WERI-Rb-1 (cell line): ENCODE data around the gene SETX.

Experiments used
- DNase-seq: peaks from one replicate; pipeline ENCODE4 v3.0.0-alpha.2; 2020
- H3K27ac ChIP-seq: fragments of 250-450 bp; sonication (Bioruptor Pico); 2 replicates; pipeline ENCODE4 v1.5.1; 2020; ENCODE audit warnings: mild to moderate bottlenecking, moderate library complexity
- H3K27me3 ChIP-seq: fragments of 250-450 bp; sonication (Bioruptor Pico); 2 replicates; pipeline ENCODE4 v1.5.1; 2021; ENCODE audit warnings: mild to moderate bottlenecking, low read depth, moderate library complexity; ENCODE audit not compliant: insufficient read depth, severe bottlenecking
- H3K36me3 ChIP-seq: fragments of 250-450 bp; sonication (Bioruptor Pico); 2 replicates; pipeline ENCODE4 v1.5.1; 2020; ENCODE audit warnings: mild to moderate bottlenecking, moderate library complexity
- H3K4me3 ChIP-seq: 2 replicates; pipeline ENCODE4 v1.5.1; 2011; ENCODE audit warnings: low read depth, mild to moderate bottlenecking, control low read depth, low read length
- H3K9me3 ChIP-seq: fragments of 250-450 bp; sonication (Bioruptor Pico); 2 replicates; pipeline ENCODE4 v1.5.1; 2021; ENCODE audit warnings: mild to moderate bottlenecking, moderate library complexity; ENCODE audit not compliant: severe bottlenecking
- TF ChIP-seq, protein P1 (sequence below): IDR thresholded peaks from 2 replicates; pipeline ENCODE4 v1.5.1; 2011; ENCODE audit warnings: low read depth, mild to moderate bottlenecking, control low read depth, inconsistent platforms, low read length

Gene SETX

DNA sequence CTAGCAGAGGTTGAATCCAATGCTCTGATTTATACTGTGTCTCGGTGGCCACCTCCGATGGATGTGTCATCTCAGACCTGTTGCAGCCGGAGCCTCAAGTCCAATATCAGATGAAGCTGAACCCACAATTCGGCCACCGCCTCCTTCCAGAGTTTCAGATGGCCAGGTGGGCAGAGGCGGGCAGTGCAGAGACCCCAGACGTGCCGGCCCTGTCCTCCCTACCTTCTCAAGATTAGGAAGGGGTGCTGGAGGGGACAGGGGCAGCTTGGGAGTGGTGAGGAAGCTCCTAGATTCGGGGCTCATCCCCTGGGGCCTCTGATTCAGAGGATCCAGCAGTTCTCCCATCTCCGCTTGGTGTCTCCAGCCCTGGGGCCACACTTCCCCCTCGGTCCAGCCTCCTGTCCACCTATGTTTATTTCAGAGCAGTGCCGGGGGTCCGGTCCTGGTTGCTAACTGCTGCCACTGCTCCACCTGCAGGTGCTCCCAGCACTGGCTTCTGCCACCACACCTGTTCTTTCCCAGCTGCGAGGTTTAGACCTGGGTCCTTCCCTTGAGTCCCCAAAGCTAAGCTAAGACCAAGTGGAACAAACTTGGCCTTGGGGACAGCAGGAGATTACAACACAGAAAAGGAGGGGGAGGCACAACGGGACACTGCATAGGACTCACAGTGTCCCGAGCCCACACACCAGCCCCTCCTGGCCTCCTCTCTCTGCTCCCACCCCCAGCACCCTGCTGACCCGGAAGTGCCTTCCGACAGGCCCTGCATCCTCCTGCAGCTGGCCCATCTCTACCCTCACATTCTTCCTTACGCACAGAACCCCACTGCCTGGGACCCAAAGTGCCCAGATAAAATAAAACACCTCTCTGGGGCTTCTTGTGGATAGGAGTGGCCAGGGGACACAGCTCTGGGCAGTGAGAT, 111.4 kb downstream of the SETX start:
- Histone ChIP-seq H3K27ac (no peak overlapping the region), H3K27me3 (no peaks in the 10 kb centered on the region), H3K36me3 (no peaks in the 10 kb centered on the region), H3K4me3 (peak overlapping the region; percentile 69; the same call in 1 of the 2 replicates), H3K9me3 (no peaks in the 10 kb centered on the region)
- TF ChIP-seq, protein P1, sequence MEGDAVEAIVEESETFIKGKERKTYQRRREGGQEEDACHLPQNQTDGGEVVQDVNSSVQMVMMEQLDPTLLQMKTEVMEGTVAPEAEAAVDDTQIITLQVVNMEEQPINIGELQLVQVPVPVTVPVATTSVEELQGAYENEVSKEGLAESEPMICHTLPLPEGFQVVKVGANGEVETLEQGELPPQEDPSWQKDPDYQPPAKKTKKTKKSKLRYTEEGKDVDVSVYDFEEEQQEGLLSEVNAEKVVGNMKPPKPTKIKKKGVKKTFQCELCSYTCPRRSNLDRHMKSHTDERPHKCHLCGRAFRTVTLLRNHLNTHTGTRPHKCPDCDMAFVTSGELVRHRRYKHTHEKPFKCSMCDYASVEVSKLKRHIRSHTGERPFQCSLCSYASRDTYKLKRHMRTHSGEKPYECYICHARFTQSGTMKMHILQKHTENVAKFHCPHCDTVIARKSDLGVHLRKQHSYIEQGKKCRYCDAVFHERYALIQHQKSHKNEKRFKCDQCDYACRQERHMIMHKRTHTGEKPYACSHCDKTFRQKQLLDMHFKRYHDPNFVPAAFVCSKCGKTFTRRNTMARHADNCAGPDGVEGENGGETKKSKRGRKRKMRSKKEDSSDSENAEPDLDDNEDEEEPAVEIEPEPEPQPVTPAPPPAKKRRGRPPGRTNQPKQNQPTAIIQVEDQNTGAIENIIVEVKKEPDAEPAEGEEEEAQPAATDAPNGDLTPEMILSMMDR = peak; percentile 49
- DNase-seq = peak; percentile 53

DNA sequence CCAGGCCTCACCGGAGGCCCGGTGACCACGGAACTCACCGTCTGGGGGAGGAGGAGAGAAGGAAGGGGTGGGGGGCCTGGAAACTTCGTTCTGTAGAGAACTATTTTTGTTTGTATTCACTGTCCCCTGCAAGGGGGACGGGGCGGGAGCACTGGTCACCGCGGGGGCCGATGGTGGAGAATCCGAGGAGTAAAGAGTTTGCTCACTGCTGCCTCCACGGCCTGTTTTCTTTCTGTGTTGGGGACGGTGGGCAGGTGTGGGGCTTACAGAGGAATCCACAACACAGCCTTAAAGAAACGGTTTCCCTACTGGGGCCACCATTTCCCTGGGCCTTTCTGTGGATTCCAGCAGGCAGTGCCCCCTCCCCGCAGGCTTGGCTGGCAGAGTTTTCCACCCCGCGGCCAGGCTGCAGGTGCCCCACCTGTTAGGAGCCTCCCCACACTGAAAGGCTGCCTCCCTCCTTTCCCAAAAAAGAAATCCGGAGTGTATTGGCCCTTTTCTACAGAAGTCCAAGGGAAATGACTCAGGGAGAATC, 112.1 kb downstream of the SETX start:
- H3K36me3 ChIP-seq = no peaks in the 10 kb centered on the region
- H3K4me3 ChIP-seq = peak overlapping the region; percentile 69
- no peaks in the 10 kb centered on the region for H3K9me3 ChIP-seq
- TF ChIP-seq, protein P1 = no peak
- DNase-seq = peak; percentile 55
- no peaks in the 10 kb centered on the region for H3K27me3 ChIP-seq
- H3K27ac ChIP-seq = peak overlapping the region; percentile 61

GRCh38 chr9:132241840-132242620, 112.8 kb downstream of the SETX start:
- TF ChIP-seq, protein P1 = no peak
- peak; percentile 44 for DNase-seq
- Histone ChIP-seq H3K36me3 (no peaks in the 10 kb centered on the region), H3K27ac (peak overlapping the region; percentile 72), H3K27me3 (no peaks in the 10 kb centered on the region), H3K9me3 (no peaks in the 10 kb centered on the region), H3K4me3 (peak overlapping the region; percentile 69)

DNA sequence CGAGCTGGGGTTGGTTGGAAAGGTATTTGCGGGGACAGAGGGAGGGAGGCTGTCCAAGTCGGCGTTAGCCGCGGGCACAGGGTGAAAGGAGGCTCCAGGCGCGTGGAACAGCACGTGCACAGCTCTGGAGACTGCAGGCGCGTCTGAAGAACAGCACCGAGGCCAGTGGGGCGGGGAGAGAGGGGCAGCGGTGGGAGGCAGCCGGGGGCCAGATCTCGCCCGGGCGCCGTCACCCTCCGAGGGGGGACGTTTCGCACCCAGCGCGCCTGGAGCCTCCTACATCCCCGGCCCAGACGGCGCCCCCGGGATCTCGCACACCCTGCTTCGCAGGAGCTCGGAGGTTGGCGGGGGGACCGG, 113.3 kb downstream of the SETX start:
- no peak for DNase-seq
- Histone ChIP-seq H3K9me3 (no peaks in the 10 kb centered on the region), H3K27ac (peak overlapping the region; percentile 72), H3K27me3 (no peaks in the 10 kb centered on the region), H3K4me3 (peak overlapping the region; percentile 69), H3K36me3 (no peaks in the 10 kb centered on the region)
- TF ChIP-seq, protein P1 = 0 out of 2 replicates have a peak, but pooled peaks have one; percentile 0

GRCh38 chr9:132240841-132241482, 113.8 kb downstream of the SETX start:
- H3K4me3 ChIP-seq = peak overlapping the region; percentile 69
- H3K36me3 ChIP-seq = no peaks in the 10 kb centered on the region
- peak; percentile 100 for DNase-seq
- H3K27ac ChIP-seq = peak overlapping the region; percentile 91
- TF ChIP-seq, protein P1 = no peak
- no peaks in the 10 kb centered on the region for H3K9me3 ChIP-seq
- H3K27me3 ChIP-seq = no peaks in the 10 kb centered on the region
